TTC549 (cell line): ENCODE measurements around the gene PSD2.

Experiments
- FAIRE-seq: peaks from 2 replicates; lab custom pipeline; 2012; peaks lifted over from hg19 to GRCh38; lab: Jason Lieb, UNC

Gene PSD2

DNA sequence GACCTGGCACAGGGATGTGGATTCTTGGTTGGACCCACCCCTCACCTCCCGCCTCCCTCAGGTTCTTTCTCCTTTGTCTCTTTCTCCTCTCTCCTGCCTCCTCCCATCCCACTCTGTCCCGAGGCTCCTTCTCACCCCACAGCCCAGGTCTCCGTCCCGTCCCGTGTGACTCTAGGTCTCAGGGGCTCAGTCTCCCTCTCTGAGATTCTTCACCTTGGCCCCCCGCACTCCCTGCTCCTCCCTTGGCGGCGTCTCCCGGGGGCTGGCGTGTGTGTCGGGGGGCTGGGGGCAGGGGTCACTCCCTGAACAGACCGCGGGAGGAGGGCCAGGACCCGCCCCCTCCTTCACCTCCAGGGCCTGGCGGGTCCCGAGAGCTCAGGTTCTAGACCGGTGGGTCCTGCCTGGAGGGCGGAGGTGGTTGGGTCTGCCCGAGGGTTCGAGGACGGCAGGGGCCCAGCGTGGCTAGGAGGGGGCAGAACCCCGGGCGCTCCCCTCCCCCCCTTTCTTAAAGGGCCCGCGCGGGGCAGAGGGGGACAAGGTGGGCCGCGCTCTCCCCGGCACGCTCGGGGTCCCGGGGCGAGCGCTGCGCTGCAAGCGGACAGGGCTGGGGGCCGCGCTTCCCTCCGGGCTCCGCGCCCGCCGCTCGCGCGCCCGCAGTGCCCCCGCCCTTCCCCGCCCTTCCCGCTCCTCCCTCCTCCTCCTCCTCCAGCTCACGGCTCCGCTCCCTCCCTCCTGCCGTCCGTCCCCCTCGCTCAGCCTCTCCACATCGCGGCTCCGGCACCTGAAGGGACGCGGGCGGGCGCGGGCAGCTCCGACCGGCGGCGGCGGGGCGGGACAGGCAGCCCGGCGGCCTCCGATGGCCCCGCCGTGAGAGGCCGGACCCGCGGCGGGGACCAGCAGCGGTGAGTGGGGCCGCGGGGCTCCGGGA lies at the start of gene PSD2:
PSD2 (plus strand) TSS at position 735 of the 928 bp plus-strand sequence. CDS start 13,633 bp downstream, outside the sequence.
- FAIRE-seq = no peak

DNA sequence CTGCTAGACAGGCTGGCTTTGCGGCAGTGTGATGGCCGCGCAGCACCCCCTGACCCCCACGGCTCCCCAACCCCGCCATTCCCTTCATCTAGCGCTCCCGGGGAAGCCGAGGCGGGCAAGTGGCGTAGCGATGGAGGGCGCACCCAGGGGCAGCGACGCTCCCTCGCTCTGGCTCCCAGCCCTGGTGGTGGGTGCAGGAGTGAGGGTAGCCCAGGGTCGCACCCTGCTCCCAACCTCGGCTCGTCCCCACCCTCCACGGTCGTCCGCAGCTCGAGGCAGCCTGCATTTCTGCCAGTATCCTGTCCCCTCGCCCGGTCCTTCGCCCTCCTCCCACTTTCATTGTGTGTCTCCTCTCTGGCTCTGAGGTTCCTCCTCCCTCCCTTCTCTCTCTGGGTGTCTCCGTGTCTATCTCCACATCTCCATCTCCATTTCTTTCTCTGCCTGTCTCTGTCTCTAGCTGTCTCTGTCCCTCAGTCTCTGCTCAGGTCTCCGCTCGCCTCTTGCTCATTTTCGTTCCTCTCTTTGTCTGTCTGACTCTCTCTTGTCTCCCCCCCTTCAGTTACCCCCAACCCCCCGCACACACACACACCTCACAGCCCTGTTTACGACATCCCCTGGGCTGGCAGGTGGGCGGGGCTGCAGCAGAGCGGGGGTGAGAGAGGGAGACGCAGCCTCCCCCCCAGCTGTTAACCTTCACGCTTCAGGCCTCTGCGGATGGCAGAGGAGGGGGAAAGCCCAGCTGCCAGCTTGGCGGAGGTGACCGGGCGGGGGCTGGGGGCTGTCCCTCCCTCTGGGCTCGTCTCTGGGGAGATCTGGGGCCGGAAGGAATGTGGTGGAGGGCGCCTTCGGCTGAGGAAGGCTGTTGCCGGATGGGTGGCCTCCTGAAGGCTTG lies 48.7 kb upstream of the PSD2 start:
- no peak for FAIRE-seq

DNA sequence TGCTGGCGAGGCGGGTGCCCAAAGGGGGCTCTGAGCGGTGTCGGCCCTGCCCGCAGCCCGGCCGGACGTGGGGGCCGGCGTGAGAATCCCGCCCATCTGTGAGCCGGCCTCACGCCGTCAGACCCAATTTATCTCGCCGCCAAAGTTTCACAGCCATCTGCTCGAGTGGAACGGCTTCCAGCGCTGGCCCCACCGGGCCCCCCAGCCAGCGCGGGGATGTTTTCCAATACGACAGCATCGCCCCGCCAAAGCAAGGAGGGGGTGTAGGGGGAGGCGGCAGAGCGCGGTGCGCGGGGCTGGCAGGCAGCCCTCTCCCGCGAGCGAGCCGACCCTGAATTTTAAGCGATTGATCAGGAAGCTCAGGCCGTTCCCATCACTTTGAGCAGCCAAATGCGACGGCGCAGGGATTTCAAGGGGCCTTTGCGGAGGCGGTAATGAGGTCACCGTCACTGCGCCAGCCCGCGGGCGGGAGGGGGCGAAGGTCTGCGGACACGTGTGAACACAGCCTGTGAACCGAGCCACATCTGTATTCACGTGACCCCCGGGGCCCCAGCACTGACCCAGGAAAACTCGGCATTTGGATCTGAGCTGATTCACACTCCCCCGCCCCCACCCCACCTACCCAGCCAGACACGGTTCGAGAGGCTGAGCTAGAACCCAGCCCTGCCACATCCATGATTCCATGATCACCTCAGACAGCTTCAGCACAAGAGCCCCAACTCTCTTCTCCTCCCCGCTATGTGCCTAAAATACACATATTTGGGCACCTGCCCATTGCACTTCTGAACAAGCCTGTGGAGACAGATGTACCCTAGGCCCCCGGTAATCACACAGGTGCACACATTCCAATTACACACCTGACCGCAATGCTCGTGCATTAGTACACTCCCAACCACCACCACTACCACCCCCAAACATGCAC lies 47.8 kb upstream of the PSD2 start:
- FAIRE-seq = no peak

DNA sequence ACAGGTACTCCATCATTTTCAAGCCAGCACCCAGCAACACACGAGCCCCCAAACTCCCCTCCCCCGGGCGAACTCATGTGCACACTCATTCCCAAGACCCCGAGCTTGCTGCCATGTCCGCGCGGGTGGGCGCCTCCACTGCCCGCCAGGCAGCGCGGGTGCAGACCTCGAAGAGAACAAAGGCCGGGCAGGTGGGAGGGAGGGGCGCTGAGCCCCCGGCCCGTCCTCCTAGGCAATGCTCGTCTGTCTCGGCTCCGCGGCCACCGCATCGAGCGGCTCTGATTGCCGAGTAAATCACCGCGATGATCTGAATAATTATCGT lies 47.1 kb upstream of the PSD2 start:
- no peak for FAIRE-seq

DNA sequence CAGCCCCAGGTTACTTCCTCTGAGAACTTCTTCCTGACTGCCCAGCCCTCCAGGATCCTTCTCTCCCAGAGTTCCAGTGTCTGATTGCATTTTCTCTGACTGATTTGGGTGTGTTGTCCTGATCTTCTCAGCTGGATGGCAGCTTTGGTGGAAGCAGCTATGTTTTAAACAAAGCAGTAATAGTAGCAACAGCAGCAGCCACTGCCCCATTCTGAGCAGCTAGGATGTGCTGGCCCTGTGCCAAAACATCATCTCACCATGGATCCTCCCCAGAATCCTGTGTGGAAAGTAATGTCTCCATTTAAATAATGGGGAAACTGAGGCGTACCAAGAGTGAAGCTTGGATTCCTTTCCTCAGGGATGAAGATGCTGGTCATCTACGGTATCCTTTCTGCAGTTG lies 46.4 kb upstream of the PSD2 start:
- no peak for FAIRE-seq

DNA sequence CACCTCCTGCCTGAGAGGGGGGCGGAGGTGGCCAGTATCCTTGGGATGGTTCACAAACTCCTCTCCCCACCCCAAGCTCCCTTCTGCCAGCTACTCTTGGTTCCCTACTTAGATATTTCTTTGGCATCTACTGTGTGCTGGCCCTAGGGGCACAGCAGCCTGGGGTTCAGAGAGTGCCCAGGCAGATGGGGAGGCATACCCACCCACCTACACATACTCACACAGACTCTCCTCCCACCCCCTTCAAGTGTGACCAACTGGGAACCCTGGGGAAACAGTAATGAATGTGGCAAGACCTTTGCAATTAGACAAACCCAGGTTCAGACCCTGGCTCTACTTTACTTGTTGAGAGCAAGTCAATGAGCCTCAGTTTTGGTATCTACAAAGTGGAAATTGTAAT lies 44.4 kb upstream of the PSD2 start:
- no peak for FAIRE-seq

DNA sequence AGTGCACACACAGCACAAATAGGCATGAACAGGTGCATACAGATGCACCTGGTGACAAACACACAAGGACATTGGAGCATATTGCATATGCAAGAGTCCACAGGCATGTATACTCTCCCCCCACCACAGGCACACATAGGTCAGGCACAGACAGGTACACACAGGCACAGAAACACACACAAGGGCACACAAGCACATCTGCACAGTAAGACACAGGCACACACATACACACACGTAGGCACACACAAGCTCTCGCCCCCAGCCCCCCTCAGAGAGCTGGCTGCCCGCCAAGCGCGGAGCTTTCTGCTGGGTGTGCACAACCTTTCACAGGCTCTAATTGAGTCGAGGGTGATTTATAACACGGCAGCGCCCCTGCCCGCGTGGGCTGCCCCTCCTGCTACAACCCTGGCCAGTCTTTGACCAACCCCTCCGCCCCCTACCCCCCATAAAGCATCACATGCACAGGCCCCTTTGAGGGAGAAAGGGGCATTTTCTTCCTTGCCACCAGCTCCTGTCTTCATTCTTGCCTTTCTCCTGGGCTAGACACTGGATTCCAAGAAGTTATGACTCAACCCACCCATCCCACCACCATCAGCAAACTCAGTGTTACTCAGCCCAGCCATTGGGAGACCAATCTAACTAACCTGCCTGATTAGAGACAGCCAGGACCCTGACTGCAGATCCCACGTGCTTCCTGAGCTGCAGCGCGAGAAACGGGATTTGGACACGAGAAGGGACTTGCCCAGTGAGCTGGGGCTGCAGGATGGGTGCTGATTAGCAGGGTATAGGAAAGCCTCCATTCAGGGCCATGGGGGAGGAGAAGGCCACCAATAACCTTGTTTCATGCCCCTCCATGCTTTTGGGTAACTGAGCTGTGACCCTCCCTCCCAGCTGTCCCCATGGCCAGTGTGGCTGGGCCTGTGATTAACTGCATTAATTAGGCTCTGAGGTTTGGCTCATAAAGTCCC lies 42.8 kb upstream of the PSD2 start:
- FAIRE-seq = no peak

DNA sequence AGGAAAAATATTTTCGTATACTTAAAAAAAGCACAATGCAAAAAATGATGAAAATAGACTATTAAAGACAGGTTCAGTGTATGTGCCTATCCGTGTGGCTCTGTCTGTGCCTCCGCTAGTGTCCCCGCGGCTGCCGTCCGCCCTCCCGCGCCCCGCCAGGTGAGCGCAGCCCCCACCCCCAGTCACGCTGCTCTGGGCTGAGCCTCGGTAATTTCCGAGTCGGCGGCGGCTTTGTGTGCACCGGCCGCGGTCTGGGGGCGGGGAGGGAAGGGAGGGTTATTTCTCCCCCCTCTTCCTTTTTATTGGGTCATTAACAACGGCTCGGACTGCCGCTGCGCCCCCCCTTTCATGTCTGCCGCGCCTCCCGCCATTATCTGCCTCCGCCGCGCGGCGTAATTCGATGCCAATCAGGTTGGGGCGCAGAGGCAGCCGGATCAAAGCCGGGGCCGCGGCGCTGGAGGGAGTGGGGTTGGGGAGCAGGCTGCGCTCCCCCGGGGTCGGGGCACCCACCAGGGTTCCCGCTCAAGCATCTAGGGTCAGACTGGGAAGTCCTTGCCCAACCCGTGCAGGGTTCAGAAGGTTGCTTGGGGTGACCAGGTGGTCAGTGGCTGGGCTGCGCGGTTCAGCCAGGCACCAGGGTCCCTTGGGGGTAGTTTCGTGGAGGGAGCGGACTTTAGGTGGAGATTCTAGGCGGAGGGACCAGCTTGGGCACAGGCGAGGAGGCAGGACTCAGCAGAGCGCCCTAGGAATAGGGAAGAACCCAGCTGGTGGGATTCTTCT lies 39.5 kb upstream of the PSD2 start:
- FAIRE-seq = no peak

DNA sequence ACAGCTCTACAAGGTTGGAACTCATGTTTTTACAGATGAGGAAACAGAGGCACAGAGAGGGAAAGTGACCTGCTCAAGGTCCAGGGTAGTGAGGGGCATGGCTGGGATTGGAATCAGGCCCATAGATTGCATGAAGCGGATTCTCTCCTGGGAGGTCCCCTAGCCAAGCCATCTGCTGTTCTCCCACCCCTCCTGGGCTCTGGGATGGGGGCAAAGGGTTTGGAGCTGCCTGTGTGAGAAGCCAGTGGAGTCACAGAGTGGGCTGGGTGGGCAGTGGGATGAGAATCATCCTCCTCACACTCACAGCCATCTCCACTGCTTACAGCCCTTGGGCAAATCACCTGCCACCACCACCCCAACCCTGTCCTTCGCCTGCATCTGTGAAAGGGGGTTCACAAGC lies 38.6 kb upstream of the PSD2 start:
- no peak for FAIRE-seq

DNA sequence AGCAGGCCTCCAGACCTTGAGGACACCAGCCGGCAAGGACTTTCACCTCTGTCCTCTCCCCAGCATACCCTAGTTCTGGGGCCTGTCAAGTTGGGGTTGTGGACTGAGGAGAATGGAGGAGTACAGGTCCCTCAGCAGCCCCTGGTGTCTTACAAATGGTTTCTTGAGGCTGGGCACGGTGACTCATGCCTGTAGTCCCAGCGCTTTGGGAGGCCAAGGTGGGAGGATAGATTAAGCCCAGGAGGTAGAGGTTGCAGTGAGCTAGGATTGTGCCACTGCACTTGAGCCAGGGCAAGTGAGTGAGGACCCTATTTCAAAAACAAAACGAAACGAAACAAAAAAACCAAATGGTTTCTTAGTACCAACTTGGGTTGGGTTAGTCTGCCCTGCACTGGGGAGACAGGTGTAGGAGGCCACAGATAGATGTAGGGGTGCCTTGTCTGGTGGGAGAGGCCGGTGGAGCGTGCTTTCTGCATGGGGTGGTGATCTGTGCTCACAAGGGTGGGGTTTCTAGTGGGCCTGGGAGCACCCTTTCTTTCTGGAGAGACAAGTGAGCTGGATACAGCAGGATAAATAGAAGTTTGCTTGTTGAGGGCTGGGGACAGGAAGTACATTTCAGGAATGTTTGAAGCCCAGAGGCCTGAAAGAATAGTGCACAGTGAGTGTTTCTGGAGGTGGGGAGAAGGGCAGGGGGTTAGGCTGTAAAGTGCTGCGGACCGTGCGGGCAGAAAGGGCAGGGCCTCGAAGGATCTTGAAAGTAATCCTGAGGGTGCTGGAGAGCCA lies 37.7 kb upstream of the PSD2 start:
- no peak for FAIRE-seq

DNA sequence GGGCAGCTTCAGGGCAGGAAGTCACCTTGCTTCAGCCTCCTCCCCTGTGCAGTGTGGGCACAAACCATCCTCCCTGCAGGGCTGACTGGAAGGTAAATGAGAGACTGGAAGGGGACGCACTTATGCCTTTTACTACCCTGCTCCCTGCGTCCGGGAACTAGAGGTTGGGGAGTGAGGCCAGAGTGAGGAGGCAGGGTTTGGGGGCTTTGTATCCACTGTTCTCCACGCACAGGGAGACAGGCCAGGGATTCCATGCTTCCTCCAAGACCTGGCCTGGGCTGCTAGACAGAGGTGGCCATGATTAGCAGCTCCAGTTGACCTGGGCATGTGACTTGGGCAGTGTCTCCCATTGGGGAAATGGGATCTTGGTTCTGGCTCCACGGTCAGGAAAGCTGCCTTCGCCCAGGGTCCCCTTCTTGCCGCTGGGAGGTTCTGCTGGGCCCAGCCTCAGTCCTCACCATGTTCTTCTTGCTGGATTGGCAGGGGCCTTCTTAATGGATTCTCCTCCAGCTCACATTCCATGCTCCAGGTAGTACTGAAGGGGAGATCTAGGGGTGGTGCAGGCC lies 37.0 kb upstream of the PSD2 start:
- no peak for FAIRE-seq

DNA sequence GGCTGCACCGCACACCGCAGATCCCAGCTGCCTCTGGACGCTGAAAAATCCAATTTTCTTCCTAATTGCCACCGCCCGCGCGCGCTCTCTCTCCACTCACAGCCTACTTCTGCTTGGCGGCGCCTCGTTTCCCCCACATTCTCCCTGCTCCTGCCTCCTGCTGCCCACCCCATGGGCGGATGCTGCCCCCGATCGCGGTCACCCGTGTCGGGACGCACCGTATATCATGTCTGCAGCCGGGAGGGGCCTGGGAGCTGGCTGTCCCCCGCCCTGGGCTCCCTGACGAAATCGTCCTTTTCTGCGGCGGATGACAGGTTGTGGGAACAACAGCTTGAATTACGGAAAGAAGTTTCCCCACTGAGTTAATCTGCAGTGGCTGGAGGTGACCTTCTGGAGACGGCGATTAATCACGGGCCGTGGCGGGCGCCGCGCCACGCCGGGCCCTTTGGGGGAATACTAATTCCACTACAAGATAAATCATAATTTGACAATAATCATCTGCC lies 36.3 kb upstream of the PSD2 start:
- FAIRE-seq = no peak

DNA sequence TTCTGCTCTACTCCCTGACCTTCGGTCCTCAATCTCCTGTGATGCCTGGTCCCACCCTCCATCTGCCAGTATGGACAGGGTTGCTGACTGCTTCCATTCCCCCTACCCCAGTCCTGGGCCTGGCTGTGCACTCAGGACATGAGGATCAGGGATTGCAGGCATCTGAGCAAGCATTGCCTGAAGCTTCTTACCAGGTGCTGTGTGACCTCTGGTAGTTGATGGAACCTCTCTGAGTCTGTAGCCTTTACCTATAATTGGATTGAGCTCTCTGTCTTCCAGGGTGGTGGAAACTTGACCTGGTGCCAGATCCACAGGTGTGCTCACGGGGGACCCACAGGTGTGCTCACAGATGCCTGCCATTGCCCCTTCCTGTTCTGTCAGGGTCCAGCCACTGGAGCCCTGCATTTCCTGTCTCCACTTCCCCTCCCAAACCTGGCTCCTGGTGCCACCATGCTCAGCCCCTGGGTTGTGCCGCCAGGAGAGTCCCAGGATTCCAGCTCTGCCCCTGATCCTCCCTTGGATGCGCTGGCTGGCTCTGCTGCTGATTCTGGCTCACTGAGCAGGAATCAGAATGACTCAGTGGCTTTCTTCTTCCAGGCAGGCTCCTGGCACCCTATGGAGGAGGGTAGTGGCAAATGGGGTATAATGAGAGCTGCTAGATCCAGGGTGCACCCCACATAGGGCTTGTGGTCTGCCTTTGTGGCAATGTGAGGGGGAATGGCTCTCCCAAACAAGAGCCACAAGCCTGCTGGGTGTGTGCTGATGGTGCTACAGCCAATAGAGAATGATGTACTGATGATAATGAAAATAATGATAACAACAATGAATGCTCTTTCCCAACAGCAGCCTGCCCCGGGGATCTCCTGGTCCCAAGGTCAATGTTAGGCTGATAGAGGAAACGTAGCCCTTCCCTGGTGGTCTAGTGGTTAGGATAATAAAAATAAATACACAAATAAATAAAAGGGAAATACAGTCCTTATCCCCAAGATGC lies 35.2 kb upstream of the PSD2 start:
- FAIRE-seq = no peak

DNA sequence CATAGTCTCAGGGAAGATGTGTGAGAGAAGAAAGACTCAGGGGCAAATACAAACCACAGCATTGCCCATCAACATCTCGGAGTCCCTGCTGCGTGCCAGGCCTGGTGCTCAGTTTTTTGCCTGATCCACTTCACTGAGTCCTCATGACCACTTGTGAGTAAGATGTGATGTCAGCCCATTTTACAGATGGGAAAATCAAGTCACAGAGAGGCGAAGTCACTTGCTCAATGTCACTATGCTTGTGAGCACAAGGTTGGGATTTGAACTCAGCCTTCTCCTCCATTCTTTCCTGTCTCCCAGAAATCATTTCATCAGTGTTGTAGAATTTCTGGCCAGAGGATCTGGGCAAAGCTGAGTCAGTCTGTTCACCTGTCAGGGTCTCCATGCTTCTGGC lies 34.6 kb upstream of the PSD2 start:
- FAIRE-seq = no peak

DNA sequence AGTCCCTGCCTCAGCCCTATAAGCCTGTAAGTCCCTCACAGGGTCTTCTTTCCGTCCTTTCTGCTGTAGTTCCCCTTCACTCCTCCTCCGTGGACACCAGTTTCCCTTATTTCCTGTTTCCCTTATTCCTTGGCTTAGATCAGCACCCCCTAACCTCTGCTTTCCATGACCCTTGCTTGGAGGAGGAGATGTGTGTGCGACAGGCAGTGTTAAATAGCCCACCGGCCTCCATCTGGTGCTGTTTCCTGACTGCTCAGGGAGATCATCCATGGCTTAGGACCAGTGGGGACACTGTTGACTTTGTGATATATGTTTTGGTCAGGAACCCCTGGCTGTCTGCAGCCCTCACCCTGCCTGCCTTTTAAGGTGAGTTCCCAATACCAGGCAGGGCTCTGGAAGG lies 34.1 kb upstream of the PSD2 start:
- no peak for FAIRE-seq

DNA sequence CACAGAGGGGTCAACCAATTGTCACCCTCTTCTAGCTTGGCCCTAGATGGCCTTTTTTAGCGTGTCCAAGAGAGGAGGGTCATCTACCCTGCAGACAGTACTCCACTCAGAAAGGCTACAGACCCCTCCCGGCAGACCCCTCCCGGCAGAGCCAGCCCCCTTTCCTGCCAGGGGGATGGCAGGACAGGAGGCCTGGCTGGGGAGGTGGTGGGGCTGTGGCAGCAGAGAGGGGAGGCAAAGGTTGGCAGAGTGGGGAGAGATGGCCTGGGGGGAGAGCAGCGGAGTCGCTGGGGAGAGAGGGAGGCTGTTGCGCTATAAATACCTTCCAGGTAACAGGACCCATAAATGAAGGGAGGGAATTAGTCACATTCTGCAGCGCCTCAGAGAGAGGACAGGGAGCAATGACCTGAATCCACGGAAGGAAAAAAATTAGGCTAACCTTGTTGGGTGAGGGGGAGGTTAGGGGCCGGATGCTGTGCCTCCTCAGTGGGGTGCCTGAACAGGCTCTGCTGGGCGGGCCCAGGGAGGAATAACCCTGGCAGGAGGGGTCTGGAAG lies 32.9 kb upstream of the PSD2 start:
- FAIRE-seq = no peak

DNA sequence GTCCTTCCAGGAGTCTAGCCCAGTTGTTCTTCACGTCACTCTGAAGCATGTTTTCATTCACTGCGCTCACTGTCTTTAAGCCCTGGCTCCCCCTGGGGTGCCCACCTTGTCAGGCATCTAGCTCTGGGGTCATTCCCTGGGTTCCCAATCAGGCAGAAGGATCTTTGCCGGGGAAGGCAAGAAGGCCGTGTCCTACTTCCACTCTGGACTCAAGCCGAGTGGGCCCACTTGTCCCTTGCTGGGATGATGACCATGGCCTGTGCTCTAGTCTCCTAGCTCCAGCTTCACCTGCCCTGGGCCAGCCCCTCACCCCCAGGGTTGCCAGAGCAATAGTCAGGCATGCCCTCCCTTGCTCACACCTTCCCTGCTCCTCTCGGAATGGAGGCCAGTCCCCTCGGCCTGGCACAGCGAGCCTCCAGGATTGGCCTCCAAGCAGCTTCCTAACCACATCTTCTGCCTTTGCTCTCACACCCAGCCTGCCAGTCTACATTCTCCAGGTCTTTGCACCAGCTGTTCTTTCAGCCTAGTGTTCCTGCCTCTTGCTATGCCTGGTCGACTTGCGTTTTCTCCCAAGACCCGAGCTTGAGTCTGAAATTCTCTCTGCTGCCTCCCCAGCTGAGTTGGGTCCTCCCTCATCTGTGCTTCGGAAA lies 32.2 kb upstream of the PSD2 start:
- no peak for FAIRE-seq
